Measurements from ENCODE around the gene NOTCH1. TPM values are rescaled to one million over a fixed set of nuclear protein-coding genes. Genes with fewer than 3 reads are reported as not detected.

NOTCH1 gene
- total RNA-seq, 1 experiment from 2014 or later: 37.2 TPM

- ChIA-PET POLR2A (ENCODE audit: low non-redundant PET) (no interaction called here), CTCF (no interaction called here)
- no peak for TF ChIP-seq EZH2 (IDR thresholded peaks at IDR 0.05; ENCODE audit: borderline replicate concordance, low read depth, low read length, poor library complexity, severe bottlenecking)
- TF ChIP-seq CTCF (conservative IDR thresholded peaks at IDR 0.05; ENCODE audit: low read depth, low read length): no peak
- peaks cover 33% of the 10 kb centered on the region for H3K4me1 ChIP-seq (ENCODE audit: insufficient read depth, low read length, poor library complexity, severe bottlenecking)
- intact Hi-C loops (cut with micrococcal nuclease; ENCODE audit: unreplicated experiment): loop anchor here (10.0 kb wide), 1 partner anchor 80 kb away; no protein-coding TSS in a partner anchor
- peak overlapping the region; percentile 74 for H3K27ac ChIP-seq (ENCODE audit: low read depth, low read length, poor library complexity, severe bottlenecking)
- no peaks in the 10 kb centered on the region for H3K36me3 ChIP-seq (ENCODE audit: insufficient read depth, low read length, poor library complexity, severe bottlenecking)
- no peaks in the 10 kb centered on the region for H3K9me3 ChIP-seq (ENCODE audit: low read depth, low read length, poor library complexity, severe bottlenecking)
- H3K27me3 ChIP-seq (replicated peaks; ENCODE audit: insufficient read depth, low read depth, low read length, poor library complexity): no peaks in the 10 kb centered on the region
- peak overlapping the region; percentile 86 for H3K4me3 ChIP-seq (ENCODE audit: low read depth, low read length, poor library complexity, severe bottlenecking)
- peak; percentile 57 for DNase-seq (ENCODE audit: low spot score)
- no TSS peak for BruUV-seq (replicated peaks)
Measured at GRCh38 chr9:136544548-136544963, 1.3 kb downstream of the NOTCH1 start.

DNA sequence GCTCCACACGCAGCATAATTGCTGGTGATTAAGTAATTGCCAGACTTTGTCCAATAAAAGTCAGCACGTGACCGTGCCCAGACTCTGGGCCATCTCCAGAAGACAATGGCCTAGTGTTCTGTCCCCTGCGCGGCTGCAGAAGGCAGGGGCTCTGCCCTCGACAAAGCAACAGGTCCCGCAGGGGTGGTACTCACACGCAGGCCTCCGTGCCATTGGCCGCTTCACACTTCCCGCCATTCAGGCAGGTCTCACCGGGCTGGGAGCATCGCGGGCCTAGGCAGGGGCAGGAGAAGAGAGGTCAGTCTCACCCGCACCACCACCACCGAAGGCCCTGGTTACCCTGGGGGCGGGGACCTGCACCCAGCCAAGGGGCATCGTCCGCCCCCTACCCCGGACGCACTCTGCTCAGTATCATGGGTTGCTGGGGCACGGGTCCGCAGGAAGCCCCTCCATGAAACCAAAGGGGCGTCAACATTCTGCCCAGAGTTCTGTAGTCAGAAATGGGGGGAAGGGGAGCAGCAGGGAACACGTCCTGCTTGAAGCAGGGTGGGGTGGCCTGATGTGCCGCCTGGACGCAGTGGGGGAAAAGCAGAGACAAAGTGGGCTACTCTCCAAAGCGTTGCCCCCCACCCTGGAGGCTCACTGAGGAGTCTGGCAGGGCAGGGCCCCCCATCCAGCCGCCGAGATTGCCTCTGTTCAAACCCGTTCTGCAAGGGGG, 1.9 kb downstream of the NOTCH1 start:
- no TSS peak for BruUV-seq (replicated peaks)
- Histone ChIP-seq H3K36me3 (ENCODE audit: insufficient read depth, low read length, poor library complexity, severe bottlenecking) (no peaks in the 10 kb centered on the region), H3K27me3 (replicated peaks; ENCODE audit: insufficient read depth, low read depth, low read length, poor library complexity) (no peaks in the 10 kb centered on the region), H3K9me3 (ENCODE audit: low read depth, low read length, poor library complexity, severe bottlenecking) (no peaks in the 10 kb centered on the region), H3K4me1 (ENCODE audit: insufficient read depth, low read length, poor library complexity, severe bottlenecking) (peaks cover 33% of the 10 kb centered on the region), H3K27ac (ENCODE audit: low read depth, low read length, poor library complexity, severe bottlenecking) (no peak overlapping the region), H3K4me3 (ENCODE audit: low read depth, low read length, poor library complexity, severe bottlenecking) (peak overlapping the region; percentile 86)
- no peak for DNase-seq (ENCODE audit: low spot score)
- POLR2A ChIA-PET (ENCODE audit: low non-redundant PET): no interaction called here
- no peak for TF ChIP-seq EZH2 (IDR thresholded peaks at IDR 0.05; ENCODE audit: borderline replicate concordance, low read depth, low read length, poor library complexity, severe bottlenecking)
- TF ChIP-seq CTCF (conservative IDR thresholded peaks at IDR 0.05; ENCODE audit: low read depth, low read length): no peak
- intact Hi-C loops (cut with micrococcal nuclease; ENCODE audit: unreplicated experiment): loop anchor here (10.0 kb wide), 1 partner anchor 81 kb away; no protein-coding TSS in a partner anchor
- CTCF ChIA-PET: no interaction called here

DNA sequence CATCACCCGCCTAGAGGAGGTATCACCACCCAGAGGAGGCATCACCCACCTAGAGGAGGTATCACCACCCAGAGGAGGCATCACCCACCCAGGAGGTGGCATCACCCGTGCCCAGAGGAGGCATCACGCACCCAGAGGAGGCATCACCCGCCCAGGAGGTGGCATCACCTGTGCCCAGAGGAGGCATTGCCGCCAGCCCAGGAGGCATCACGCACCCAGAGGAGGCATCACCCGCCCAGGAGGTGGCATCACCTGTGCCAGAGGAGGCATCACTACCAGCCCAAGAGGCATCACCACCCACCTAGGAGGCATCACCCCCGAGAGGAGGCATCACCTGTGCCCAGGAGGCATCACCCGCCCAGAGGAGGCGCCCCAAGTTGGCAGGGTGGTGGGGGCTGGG, 2.6 kb downstream of the NOTCH1 start:
- H3K36me3 ChIP-seq (ENCODE audit: insufficient read depth, low read length, poor library complexity, severe bottlenecking): no peaks in the 10 kb centered on the region
- ChIA-PET CTCF (no interaction called here), POLR2A (ENCODE audit: low non-redundant PET) (no interaction called here)
- H3K27ac ChIP-seq (ENCODE audit: low read depth, low read length, poor library complexity, severe bottlenecking): no peak overlapping the region
- H3K4me1 ChIP-seq (ENCODE audit: insufficient read depth, low read length, poor library complexity, severe bottlenecking): peaks cover 33% of the 10 kb centered on the region
- no peak overlapping the region for H3K4me3 ChIP-seq (ENCODE audit: low read depth, low read length, poor library complexity, severe bottlenecking)
- BruUV-seq (replicated peaks): no TSS peak
- DNase-seq (ENCODE audit: low spot score): no peak
- intact Hi-C loops (cut with micrococcal nuclease; ENCODE audit: unreplicated experiment): loop anchor here (10.0 kb wide), 1 partner anchor 82 kb away; no protein-coding TSS in a partner anchor
- no peaks in the 10 kb centered on the region for H3K9me3 ChIP-seq (ENCODE audit: low read depth, low read length, poor library complexity, severe bottlenecking)
- H3K27me3 ChIP-seq (replicated peaks; ENCODE audit: insufficient read depth, low read depth, low read length, poor library complexity): no peaks in the 10 kb centered on the region
- no peak for TF ChIP-seq EZH2 (IDR thresholded peaks at IDR 0.05; ENCODE audit: borderline replicate concordance, low read depth, low read length, poor library complexity, severe bottlenecking)
- TF ChIP-seq CTCF (conservative IDR thresholded peaks at IDR 0.05; ENCODE audit: low read depth, low read length): no peak

All from A673 (cell line).